ENCODE measurements around the gene VPS41. TPM values are rescaled to one million over a fixed set of nuclear protein-coding genes. Genes with fewer than 3 reads are reported as not detected.

The VPS41 gene
- total RNA-seq, 2 experiments from 2014 or later: 46.3 to 57.1 TPM

DNA sequence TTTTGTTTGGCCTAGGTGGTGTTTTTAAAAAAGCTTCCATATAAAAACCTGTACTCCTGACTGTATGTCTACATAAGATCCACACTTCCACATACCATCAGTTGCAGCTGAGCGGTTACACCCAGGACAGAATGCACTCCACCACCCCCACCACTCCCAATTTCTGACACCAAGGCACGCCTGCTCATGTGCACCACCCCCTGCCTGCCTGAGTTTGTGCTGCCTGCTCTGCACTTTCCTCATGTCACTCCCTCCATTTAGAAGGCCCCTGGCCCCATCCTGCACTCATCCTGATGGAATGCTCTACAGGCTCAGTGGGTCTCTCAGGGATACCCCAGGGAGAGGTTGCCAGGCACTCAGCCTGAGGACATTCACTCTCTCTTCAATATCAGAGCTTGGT is 6.5 kb downstream of the VPS41 start:
- CTCF ChIA-PET: no interaction called here
- POLR2A ChIA-PET: no interaction called here
- H3K4me1 Mint-ChIP-seq (ENCODE audit: low read depth): peaks cover 24% of the 10 kb centered on the region
- H3K27me3 Mint-ChIP-seq (ENCODE audit: low read depth): no peaks in the 10 kb centered on the region
- H3K27ac Mint-ChIP-seq: no peak overlapping the region
- no peak for ATAC-seq
- peaks cover 5% of the 10 kb centered on the region for H3K36me3 Mint-ChIP-seq (ENCODE audit: low read depth)
- no peak for DNase-seq
- H3K4me3 Mint-ChIP-seq: no peak overlapping the region
- no peaks in the 10 kb centered on the region for H3K9me3 Mint-ChIP-seq (ENCODE audit: insufficient read depth)

DNA sequence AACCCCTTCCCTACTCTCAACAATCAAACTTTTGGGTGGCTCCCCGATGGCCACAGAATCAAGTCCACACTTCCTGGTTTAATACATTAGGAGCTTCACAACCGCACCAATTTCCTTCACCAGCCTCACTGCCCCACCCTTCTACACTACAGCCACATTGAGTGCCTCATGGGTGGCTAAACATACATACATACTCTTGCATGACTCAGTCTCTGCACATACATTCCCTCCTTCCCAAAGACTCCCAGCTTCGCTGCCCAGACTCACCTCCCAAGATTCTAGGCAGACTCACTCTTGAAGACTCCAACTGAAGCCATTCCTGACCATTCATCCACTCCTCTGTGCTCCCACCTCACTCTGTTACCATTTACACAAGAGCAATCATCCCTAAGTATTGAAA is 15.9 kb downstream of the VPS41 start:
- ChIA-PET POLR2A (no interaction called here), CTCF (no interaction called here)
- Mint-ChIP-seq H3K4me3 (no peak overlapping the region), H3K27me3 (ENCODE audit: low read depth) (no peaks in the 10 kb centered on the region), H3K36me3 (ENCODE audit: low read depth) (peaks cover 45% of the 10 kb centered on the region), H3K9me3 (ENCODE audit: insufficient read depth) (peaks cover 8% of the 10 kb centered on the region), H3K4me1 (ENCODE audit: low read depth) (peaks cover 3% of the 10 kb centered on the region), H3K27ac (no peak overlapping the region)
- DNase-seq (no peak), ATAC-seq (no peak)

DNA sequence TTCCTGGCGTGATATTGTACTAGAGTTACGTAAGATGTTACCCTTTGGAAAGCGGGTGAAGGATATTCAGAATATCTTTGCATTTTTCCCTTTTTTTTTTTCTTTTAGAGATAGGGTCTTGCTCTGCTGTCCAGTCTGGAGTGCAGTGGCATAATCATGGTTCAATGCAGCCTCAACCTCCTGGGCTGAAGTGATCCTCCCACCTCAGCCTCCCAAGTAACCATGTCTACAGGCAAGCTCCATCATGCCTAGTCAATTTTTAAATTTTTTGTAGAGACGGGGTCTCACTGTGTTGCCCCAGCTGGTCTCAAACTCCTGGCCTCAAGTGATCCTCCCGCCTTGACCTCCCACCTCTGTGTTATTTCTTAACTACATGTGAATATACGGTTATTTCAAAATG is 18.4 kb downstream of the VPS41 start:
- no peaks in the 10 kb centered on the region for H3K27me3 Mint-ChIP-seq (ENCODE audit: low read depth)
- no peak for ATAC-seq
- peaks cover 3% of the 10 kb centered on the region for H3K4me1 Mint-ChIP-seq (ENCODE audit: low read depth)
- peaks cover 45% of the 10 kb centered on the region for H3K36me3 Mint-ChIP-seq (ENCODE audit: low read depth)
- peaks cover 12% of the 10 kb centered on the region for H3K9me3 Mint-ChIP-seq (ENCODE audit: insufficient read depth)
- DNase-seq: no peak
- ChIA-PET POLR2A (no interaction called here), CTCF (no interaction called here)
- H3K4me3 Mint-ChIP-seq: no peak overlapping the region
- no peak overlapping the region for H3K27ac Mint-ChIP-seq

DNA sequence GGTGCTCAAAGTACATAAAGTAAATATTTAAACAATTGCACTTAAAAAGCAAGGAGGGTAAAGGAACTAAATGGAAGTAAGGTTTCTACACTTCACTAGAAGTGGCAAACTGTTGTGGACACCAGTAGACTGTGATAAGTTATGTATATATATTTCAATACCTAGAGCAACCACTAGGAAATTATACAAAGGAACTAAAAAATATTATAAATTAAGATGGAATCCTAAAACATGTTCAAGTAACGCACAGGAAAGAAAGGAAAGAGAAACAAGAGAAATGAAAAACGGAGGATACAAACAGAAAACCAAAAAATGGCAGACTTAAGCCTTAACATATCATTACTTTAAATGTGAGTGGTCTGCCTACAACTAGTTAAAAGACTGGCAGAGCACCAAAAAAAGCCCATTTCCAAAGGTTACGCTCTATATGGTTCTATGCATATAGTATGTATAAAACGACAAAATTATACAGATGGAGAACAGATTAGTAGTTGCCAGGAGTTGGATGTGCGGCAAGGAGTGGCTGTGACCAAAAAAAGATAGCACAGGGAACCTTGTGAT is 19.0 kb downstream of the VPS41 start:
- Mint-ChIP-seq H3K27me3 (ENCODE audit: low read depth) (no peaks in the 10 kb centered on the region), H3K4me1 (ENCODE audit: low read depth) (peaks cover 3% of the 10 kb centered on the region), H3K27ac (no peak overlapping the region), H3K4me3 (no peak overlapping the region), H3K9me3 (ENCODE audit: insufficient read depth) (peaks cover 16% of the 10 kb centered on the region), H3K36me3 (ENCODE audit: low read depth) (peaks cover 44% of the 10 kb centered on the region)
- DNase-seq (no peak), ATAC-seq (no peak)
- ChIA-PET CTCF (no interaction called here), POLR2A (no interaction called here)

DNA sequence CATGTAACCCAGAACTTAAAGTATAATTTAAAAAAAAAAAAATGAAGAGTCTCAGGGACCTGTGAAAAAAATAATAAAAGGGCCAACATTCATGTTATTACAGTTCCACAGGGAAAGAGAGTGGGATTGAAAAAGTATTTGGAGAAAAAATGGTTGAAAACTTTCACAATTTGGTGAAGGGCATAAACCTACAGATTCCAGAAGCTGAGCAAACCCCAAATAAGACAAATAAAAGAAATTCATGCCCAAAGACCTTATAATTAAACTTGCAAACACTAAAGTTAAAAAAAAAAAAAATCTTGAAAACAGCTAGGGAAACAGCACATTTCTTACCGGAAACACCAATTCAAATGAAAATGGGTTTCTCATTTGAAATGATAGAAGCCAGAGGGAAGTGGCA is 19.9 kb downstream of the VPS41 start:
- no peak for ATAC-seq
- DNase-seq: no peak
- no peaks in the 10 kb centered on the region for H3K27me3 Mint-ChIP-seq (ENCODE audit: low read depth)
- H3K36me3 Mint-ChIP-seq (ENCODE audit: low read depth): peaks cover 45% of the 10 kb centered on the region
- peaks cover 3% of the 10 kb centered on the region for H3K4me1 Mint-ChIP-seq (ENCODE audit: low read depth)
- no peak overlapping the region for H3K4me3 Mint-ChIP-seq
- CTCF ChIA-PET: no interaction called here
- POLR2A ChIA-PET: no interaction called here
- no peak overlapping the region for H3K27ac Mint-ChIP-seq
- H3K9me3 Mint-ChIP-seq (ENCODE audit: insufficient read depth): peaks cover 16% of the 10 kb centered on the region

DNA sequence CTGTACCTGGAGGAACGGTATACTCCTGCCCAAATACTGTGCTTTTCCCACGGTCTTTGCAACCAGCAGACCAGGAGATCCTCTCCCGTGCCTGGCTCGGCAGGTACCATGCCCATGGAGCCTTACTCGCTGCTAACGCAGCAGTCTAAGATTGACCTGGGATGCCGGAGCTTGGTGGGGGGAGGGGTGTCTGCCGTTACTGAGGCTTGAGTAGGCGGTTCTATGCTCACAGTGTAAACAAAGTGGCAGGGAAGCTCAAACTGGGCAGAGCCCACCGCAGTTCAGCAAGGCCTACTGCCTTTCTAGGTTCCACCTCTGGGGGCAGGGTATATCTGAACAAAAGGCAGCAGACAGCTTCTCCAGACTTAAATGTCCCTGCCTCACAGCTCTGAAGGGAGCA is 22.7 kb downstream of the VPS41 start:
- no peak for ATAC-seq
- H3K4me3 Mint-ChIP-seq: no peak overlapping the region
- ChIA-PET POLR2A (no interaction called here), CTCF (no interaction called here)
- H3K4me1 Mint-ChIP-seq (ENCODE audit: low read depth): peaks cover 3% of the 10 kb centered on the region
- no peaks in the 10 kb centered on the region for H3K27me3 Mint-ChIP-seq (ENCODE audit: low read depth)
- H3K36me3 Mint-ChIP-seq (ENCODE audit: low read depth): peaks cover 37% of the 10 kb centered on the region
- no peak for DNase-seq
- peaks cover 16% of the 10 kb centered on the region for H3K9me3 Mint-ChIP-seq (ENCODE audit: insufficient read depth)
- no peak overlapping the region for H3K27ac Mint-ChIP-seq

DNA sequence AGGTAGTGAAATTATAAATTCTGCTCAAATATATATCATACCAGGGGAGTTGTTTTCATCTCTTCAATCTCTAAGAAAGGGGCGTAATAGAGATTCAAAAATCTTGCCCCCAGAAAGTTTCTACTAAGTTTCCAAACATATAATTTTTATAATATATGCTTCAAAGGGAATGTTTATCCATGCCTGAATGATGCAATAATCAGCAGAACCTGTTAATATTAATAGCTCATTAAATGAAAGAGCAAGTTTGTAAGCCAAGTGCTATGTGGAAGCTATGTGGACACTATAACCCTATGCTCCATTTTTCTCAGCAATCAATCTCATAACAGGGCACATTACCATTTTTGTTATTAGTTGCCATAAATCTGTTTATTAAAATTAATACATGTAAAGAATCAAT is 25.3 kb downstream of the VPS41 start:
- ATAC-seq: no peak
- Mint-ChIP-seq H3K27ac (no peak overlapping the region), H3K4me3 (no peak overlapping the region), H3K36me3 (ENCODE audit: low read depth) (peaks cover 30% of the 10 kb centered on the region), H3K9me3 (ENCODE audit: insufficient read depth) (peaks cover 8% of the 10 kb centered on the region), H3K4me1 (ENCODE audit: low read depth) (peaks cover 10% of the 10 kb centered on the region), H3K27me3 (ENCODE audit: low read depth) (no peaks in the 10 kb centered on the region)
- DNase-seq: no peak
- ChIA-PET CTCF (no interaction called here), POLR2A (no interaction called here)

DNA sequence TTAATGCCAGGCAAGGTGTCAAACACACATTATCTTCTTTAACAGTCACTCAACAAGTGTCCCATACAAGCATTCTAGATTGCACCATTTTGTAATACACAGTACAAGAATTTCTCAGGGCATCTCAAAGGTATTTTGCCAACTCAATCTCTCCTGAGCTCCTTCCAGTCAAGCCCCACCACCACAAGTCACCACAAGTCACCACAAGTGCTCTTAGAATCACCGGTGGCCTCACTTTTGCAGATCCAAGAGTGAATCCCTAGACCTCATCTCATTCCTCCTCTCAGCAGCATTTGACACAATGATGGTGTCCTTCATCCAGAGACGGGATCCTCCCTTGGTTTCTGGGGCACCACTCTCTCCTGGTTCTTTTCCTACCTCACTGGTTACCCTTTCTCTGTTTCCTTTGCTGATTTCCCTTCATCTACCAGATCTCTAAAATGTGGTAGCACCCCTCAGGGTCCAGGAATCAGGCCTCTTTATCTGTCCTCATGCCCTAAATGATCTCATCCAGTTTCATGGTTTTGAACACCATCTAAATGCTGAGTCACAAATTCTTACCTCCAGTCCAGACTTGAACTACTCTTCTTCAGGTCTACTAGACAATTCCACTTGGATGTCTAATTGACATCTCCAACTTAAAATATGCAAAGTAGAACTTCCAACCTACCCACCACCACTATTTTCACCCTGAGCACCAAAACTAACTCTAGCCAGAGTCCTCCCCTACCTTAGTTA is 26.9 kb downstream of the VPS41 start:
- peaks cover 19% of the 10 kb centered on the region for H3K36me3 Mint-ChIP-seq (ENCODE audit: low read depth)
- no peaks in the 10 kb centered on the region for H3K27me3 Mint-ChIP-seq (ENCODE audit: low read depth)
- ChIA-PET CTCF (no interaction called here), POLR2A (no interaction called here)
- no peak for ATAC-seq
- H3K4me1 Mint-ChIP-seq (ENCODE audit: low read depth): peaks cover 8% of the 10 kb centered on the region
- H3K27ac Mint-ChIP-seq: no peak overlapping the region
- no peak overlapping the region for H3K4me3 Mint-ChIP-seq
- peaks cover 5% of the 10 kb centered on the region for H3K9me3 Mint-ChIP-seq (ENCODE audit: insufficient read depth)
- no peak for DNase-seq

DNA sequence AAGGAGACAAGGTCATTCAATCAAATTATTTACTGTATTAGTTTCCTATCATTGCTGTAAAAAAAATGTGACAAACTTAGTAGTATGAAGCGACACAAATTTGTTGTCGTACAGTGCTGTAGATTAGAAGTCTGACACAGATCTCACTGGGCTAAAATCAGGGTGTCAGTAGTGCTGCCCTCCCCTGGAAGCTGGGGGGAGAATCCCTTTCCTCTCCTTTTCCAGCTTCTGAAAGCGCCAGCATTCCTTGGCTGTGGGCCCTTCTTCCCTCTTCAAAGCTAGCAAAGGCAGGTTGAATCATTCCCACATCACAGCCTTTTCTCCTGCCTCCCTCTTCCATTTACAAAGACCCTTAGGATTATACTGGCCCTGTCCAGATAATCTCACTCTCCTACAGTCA is 28.0 kb downstream of the VPS41 start:
- DNase-seq (no peak), ATAC-seq (no peak)
- ChIA-PET POLR2A (no interaction called here), CTCF (interaction anchor here (1.1 kb wide), 1 partner anchor 9 kb away, joined by 3 read pairs; no protein-coding TSS in a partner anchor)
- H3K9me3 Mint-ChIP-seq (ENCODE audit: insufficient read depth): peaks cover 3% of the 10 kb centered on the region
- no peaks in the 10 kb centered on the region for H3K27me3 Mint-ChIP-seq (ENCODE audit: low read depth)
- H3K4me3 Mint-ChIP-seq: no peak overlapping the region
- peaks cover 8% of the 10 kb centered on the region for H3K4me1 Mint-ChIP-seq (ENCODE audit: low read depth)
- H3K27ac Mint-ChIP-seq: no peak overlapping the region
- H3K36me3 Mint-ChIP-seq (ENCODE audit: low read depth): peaks cover 14% of the 10 kb centered on the region

DNA sequence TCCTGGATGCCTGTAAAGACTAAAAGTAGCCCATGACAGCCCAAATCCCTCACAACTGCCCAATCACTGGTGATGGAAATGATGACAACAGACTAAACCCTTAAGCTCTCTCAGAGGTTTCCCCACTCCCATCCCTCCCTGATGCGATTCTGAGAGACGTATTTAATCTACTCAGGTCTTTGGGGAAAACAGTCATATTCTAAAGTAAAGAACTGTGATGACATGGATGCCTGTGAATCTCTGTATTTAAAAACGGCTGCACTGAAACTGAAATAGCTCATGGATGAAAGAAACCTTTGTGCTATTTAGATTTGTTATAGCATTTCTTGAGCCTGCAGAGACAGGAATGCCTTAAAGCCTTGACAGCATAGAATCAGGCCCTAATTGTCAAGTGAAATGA is 28.5 kb downstream of the VPS41 start:
- peaks cover 3% of the 10 kb centered on the region for H3K9me3 Mint-ChIP-seq (ENCODE audit: insufficient read depth)
- CTCF ChIA-PET: interaction anchor here (1.0 to 1.1 kb wide), 2 partner anchors 8 to 29 kb away, joined by 3 to 4 read pairs; partner anchors contain the start of gene VPS41
- no peak overlapping the region for H3K4me3 Mint-ChIP-seq

DNA sequence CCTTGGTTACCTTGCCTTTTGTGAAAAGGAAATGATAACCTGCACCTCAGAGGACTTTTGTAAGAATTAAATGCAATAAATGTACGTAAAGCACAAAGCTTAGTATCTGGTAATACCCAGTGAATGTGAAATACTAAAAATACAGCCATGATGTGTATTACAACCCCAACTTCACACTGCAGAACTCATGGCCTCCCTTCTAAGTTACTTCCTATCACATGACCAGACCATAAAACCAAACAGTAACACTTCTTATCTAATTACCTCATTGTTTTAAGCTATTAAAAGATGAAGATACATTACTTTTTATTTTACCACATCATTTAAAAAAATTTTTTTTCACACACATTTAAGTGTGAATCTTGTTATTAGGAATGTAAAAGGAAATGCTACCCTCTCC is 29.0 kb downstream of the VPS41 start:
- POLR2A ChIA-PET: no interaction called here
- Mint-ChIP-seq H3K4me1 (ENCODE audit: low read depth) (peaks cover 8% of the 10 kb centered on the region), H3K27ac (no peak overlapping the region), H3K4me3 (no peak overlapping the region), H3K9me3 (ENCODE audit: insufficient read depth) (no peaks in the 10 kb centered on the region), H3K36me3 (ENCODE audit: low read depth) (peaks cover 9% of the 10 kb centered on the region), H3K27me3 (ENCODE audit: low read depth) (no peaks in the 10 kb centered on the region)
- ATAC-seq (no peak), DNase-seq (no peak)
- CTCF ChIA-PET: interaction anchor here (1.0 to 1.1 kb wide), 2 partner anchors 8 to 29 kb away, joined by 3 to 4 read pairs; partner anchors contain the start of gene VPS41

More for the DNA sequence above, 28.5 kb downstream of the VPS41 start:
- Mint-ChIP-seq H3K27ac (no peak overlapping the region), H3K36me3 (ENCODE audit: low read depth) (peaks cover 12% of the 10 kb centered on the region), H3K27me3 (ENCODE audit: low read depth) (no peaks in the 10 kb centered on the region), H3K4me1 (ENCODE audit: low read depth) (peaks cover 8% of the 10 kb centered on the region)
- no peak for DNase-seq
- ATAC-seq: no peak
- POLR2A ChIA-PET: no interaction called here

DNA sequence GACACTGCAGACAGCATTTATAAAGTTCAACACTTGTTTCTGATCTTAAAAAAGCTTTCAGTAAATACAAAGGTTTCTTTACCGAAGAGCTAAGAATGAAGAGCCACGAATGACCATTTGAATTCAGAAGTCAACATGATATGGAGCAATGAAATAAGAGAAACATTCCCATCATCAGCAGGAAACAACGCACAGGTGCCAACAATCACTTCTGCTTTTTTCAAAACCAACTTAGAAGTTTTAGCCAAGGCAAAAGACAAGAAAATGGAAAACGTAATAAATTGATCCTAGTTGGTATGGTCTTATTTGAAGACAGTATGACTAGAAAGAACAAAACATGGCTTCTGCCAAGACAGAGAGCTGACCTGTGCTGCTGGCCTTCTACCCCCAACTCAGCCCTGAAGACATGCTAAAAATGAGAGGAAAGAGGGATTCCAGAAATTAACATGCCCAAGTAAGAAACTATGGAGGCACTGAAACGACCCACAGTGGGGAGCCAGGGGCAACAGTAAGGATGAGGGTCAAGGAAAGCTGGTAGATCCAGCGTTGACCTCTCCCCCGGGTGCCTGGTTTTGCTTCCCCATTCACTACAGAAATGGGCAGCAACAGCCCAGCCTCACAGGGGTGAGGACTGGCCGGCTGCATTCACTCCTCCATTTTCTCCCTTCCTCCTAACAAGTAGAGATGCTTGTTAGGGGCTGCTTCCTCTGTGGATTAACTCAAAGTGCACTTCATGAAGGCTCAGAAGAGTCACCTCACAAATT is 30.1 kb downstream of the VPS41 start:
- H3K27me3 Mint-ChIP-seq (ENCODE audit: low read depth): no peaks in the 10 kb centered on the region

More for the DNA sequence above, 30.1 kb downstream of the VPS41 start:
- Mint-ChIP-seq H3K4me1 (ENCODE audit: low read depth) (peaks cover 8% of the 10 kb centered on the region), H3K4me3 (no peak overlapping the region), H3K27ac (no peak overlapping the region), H3K36me3 (ENCODE audit: low read depth) (peaks cover 7% of the 10 kb centered on the region), H3K9me3 (ENCODE audit: insufficient read depth) (no peaks in the 10 kb centered on the region)
- DNase-seq (no peak), ATAC-seq (no peak)
- POLR2A ChIA-PET: no interaction called here
- CTCF ChIA-PET: interaction anchor here (1.0 kb wide), 1 partner anchor 30 kb away, joined by 4 read pairs; the partner anchor contains the start of gene VPS41
